ENCODE measurements around the gene MIPEP. TPM values are rescaled to one million over a fixed set of nuclear protein-coding genes. Genes with fewer than 3 reads are reported as not detected.

The MIPEP gene
- total RNA-seq, 6 donors from 2014 or later = 14.5 to 29.3 (median 19.1) TPM

GRCh38 chr13:23709536-23709935, 179.7 kb downstream of the MIPEP start:
- Histone ChIP-seq H3K27me3 (no peaks in the 10 kb centered on the region), H3K9me3 (no peaks in the 10 kb centered on the region), H3K4me3 (no peak overlapping the region), H3K4me1 (no peaks in the 10 kb centered on the region), H3K36me3 (no peaks in the 10 kb centered on the region), H3K27ac (no peak overlapping the region)
- 53 to 60% methylated on average over 1 of the region's 1 CpG for WGBS, 2 donors
- no peak for DNase-seq
- ATAC-seq (ENCODE audit: low FRiP score in 2 of 2) = no peak
- no peak for TF ChIP-seq POLR2A (IDR thresholded peaks at IDR 0.05)
- TF ChIP-seq EP300 (IDR thresholded peaks at IDR 0.05) = no peak
- TF ChIP-seq, protein P1, sequence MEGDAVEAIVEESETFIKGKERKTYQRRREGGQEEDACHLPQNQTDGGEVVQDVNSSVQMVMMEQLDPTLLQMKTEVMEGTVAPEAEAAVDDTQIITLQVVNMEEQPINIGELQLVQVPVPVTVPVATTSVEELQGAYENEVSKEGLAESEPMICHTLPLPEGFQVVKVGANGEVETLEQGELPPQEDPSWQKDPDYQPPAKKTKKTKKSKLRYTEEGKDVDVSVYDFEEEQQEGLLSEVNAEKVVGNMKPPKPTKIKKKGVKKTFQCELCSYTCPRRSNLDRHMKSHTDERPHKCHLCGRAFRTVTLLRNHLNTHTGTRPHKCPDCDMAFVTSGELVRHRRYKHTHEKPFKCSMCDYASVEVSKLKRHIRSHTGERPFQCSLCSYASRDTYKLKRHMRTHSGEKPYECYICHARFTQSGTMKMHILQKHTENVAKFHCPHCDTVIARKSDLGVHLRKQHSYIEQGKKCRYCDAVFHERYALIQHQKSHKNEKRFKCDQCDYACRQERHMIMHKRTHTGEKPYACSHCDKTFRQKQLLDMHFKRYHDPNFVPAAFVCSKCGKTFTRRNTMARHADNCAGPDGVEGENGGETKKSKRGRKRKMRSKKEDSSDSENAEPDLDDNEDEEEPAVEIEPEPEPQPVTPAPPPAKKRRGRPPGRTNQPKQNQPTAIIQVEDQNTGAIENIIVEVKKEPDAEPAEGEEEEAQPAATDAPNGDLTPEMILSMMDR (IDR thresholded peaks at IDR 0.05) = no peak

- 88 to 93% methylated on average over 3 of the region's 3 CpGs for WGBS, 2 donors
- Histone ChIP-seq H3K36me3 (no peaks in the 10 kb centered on the region), H3K4me3 (no peak overlapping the region), H3K9me3 (no peaks in the 10 kb centered on the region), H3K27ac (no peak overlapping the region), H3K4me1 (peaks cover 0 to 4% (median 1%) of the 10 kb centered on the region in 4 donors), H3K27me3 (no peaks in the 10 kb centered on the region)
- no peak for DNase-seq
- ATAC-seq (ENCODE audit: low FRiP score in 2 of 2) = no peak
- TF ChIP-seq POLR2AphosphoS5 (IDR thresholded peaks at IDR 0.05) = no peak
- TF ChIP-seq, protein P1 (IDR thresholded peaks at IDR 0.05) = peak in 1 of 6 experiments; percentile 12
Observed at GRCh38 chr13:23707674-23708073, 181.5 kb downstream of the MIPEP start.

DNA sequence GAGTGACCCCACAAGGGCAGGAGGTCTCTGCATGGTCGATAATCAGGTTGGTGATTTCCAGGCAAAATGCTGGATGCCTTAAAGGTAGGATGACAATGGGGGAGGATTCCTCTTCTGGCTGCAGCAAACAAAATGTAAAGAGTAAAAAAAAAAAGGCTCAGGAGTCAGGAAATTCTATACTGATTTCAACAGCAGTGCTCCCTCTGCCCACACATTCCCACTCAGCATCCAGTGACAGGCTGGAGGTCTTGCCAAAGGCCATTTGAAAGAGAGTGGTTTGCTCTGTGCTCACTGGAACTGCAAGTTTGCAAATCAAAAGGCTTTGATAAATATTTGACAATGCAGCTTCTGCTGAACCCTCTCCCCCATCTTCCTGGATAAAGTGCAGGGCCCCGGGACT, 183.6 kb downstream of the MIPEP start:
- WGBS, 2 donors = 80 to 91% methylated on average over 2 of the region's 2 CpGs

GRCh38 chr13:23703246-23703860, 185.8 kb downstream of the MIPEP start:
- Histone ChIP-seq H3K27ac (peak overlapping the region in 1 of 4 donors; percentile 28), H3K9me3 (no peaks in the 10 kb centered on the region), H3K27me3 (no peaks in the 10 kb centered on the region), H3K4me1 (peaks cover 0 to 10% (median 4%) of the 10 kb centered on the region in 4 donors), H3K36me3 (no peaks in the 10 kb centered on the region), H3K4me3 (no peak overlapping the region)
- DNase-seq = peak in 1 of 2 donors; percentile 48
- no peak for ATAC-seq (ENCODE audit: low FRiP score in 2 of 2)
- TF ChIP-seq POLR2A (IDR thresholded peaks at IDR 0.05) (no peak), POLR2AphosphoS5 (IDR thresholded peaks at IDR 0.05) (no peak), EP300 (IDR thresholded peaks at IDR 0.05) (no peak)
- TF ChIP-seq, protein P1 (IDR thresholded peaks at IDR 0.05) = no peak
- WGBS, 2 donors = 66 to 69% methylated on average over 11 of the region's 11 CpGs

More for the DNA sequence above, 183.6 kb downstream of the MIPEP start:
- Histone ChIP-seq H3K4me3 (no peak overlapping the region), H3K27me3 (no peaks in the 10 kb centered on the region), H3K4me1 (peaks cover 0 to 10% (median 2%) of the 10 kb centered on the region in 4 donors), H3K27ac (no peak overlapping the region), H3K9me3 (no peaks in the 10 kb centered on the region), H3K36me3 (no peaks in the 10 kb centered on the region)
- TF ChIP-seq POLR2AphosphoS5 (IDR thresholded peaks at IDR 0.05) = no peak
- TF ChIP-seq, protein P1 (IDR thresholded peaks at IDR 0.05) = no peak
- TF ChIP-seq POLR2A (IDR thresholded peaks at IDR 0.05) = no peak
- TF ChIP-seq EP300 (IDR thresholded peaks at IDR 0.05) = no peak
- DNase-seq (no peak), ATAC-seq (ENCODE audit: low FRiP score in 2 of 2) (no peak)

GRCh38 chr13:23701636-23702035, 187.6 kb downstream of the MIPEP start:
- TF ChIP-seq, protein P1 (IDR thresholded peaks at IDR 0.05) = no peak
- TF ChIP-seq POLR2A (IDR thresholded peaks at IDR 0.05) (no peak), EP300 (IDR thresholded peaks at IDR 0.05) (no peak), POLR2AphosphoS5 (IDR thresholded peaks at IDR 0.05) (no peak)
- no peaks in the 10 kb centered on the region for H3K27me3 ChIP-seq
- no peaks in the 10 kb centered on the region for H3K36me3 ChIP-seq
- H3K27ac ChIP-seq = peak overlapping the region in 1 of 4 donors; percentile 32
- DNase-seq = peak in 1 of 2 donors; percentile 84
- peaks cover under 1 to 16% (median 10%) of the 10 kb centered on the region in 4 donors for H3K4me1 ChIP-seq
- no peak overlapping the region for H3K4me3 ChIP-seq
- H3K9me3 ChIP-seq = no peaks in the 10 kb centered on the region
- peak; percentile 65 to 96 for ATAC-seq (ENCODE audit: low FRiP score in 2 of 2)
- 84 to 87% methylated on average over 11 to 12 of the region's 12 CpGs for WGBS, 2 donors
